ENCODE results near the gene FDXACB1. TPM values are rescaled to one million over a fixed set of nuclear protein-coding genes. Genes with fewer than 3 reads are reported as not detected.

FDXACB1 gene
- polyA plus RNA-seq (ENCODE audit: insufficient read length in 3 of 3): 1 to 10 TPM; 4.8 to 6.0 (median 5.8) TPM
- long read RNA-seq, donor 1, partial matches to known transcripts: 0 of 4 reads
- long read RNA-seq, donor 1, other reads (novel, unspliced or antisense): 0 of 4 reads
- long read RNA-seq, donor 2, partial matches to known transcripts: 0 of 4 reads
- long read RNA-seq, donor 2, other reads (novel, unspliced or antisense): 0 of 4 reads
- long read RNA-seq, donor 3, partial matches to known transcripts: 0 of 3 reads
- long read RNA-seq, donor 3, other reads (novel, unspliced or antisense): 0 of 3 reads
- long read RNA-seq, donor 4, transcript FDXACB1-201 (5 exons, 2,789 nt): major isoform, 6 of 6 reads
- long read RNA-seq, donor 4, partial matches to known transcripts: 0 of 6 reads
- long read RNA-seq, donor 4, other reads (novel, unspliced or antisense): 0 of 6 reads
- long read RNA-seq, donor 5, partial matches to known transcripts: 0 of 2 reads
- long read RNA-seq, donor 5, other reads (novel, unspliced or antisense): 0 of 2 reads
- long read RNA-seq, donor 6: 0 reads
- long read RNA-seq, donor 7, partial matches to known transcripts: 0 of 3 reads
- long read RNA-seq, donor 7, other reads (novel, unspliced or antisense): 0 of 3 reads
- long read RNA-seq, donor 8, partial matches to known transcripts: 0 of 1 reads
- long read RNA-seq, donor 8, other reads (novel, unspliced or antisense): 0 of 1 reads
- long read RNA-seq, donor 9, partial matches to known transcripts: 0 of 3 reads
- long read RNA-seq, donor 9, other reads (novel, unspliced or antisense): 0 of 3 reads
- long read RNA-seq, donor 10, partial matches to known transcripts: 0 of 3 reads
- long read RNA-seq, donor 10, other reads (novel, unspliced or antisense): 0 of 3 reads
- long read RNA-seq, donor 11, partial matches to known transcripts: 0 of 3 reads
- long read RNA-seq, donor 11, other reads (novel, unspliced or antisense): 0 of 3 reads
- long read RNA-seq, donor 12, partial matches to known transcripts: 0 of 1 reads
- long read RNA-seq, donor 12, other reads (novel, unspliced or antisense): 0 of 1 reads
- long read RNA-seq, donor 13: 0 reads
- long read RNA-seq, donor 14: 0 reads
- long read RNA-seq, donor 15, partial matches to known transcripts: 0 of 2 reads
- long read RNA-seq, donor 15, other reads (novel, unspliced or antisense): 0 of 2 reads
- long read RNA-seq, donor 16, partial matches to known transcripts: 0 of 4 reads
- long read RNA-seq, donor 16, other reads (novel, unspliced or antisense): 0 of 4 reads

- peak; percentile 98 for DNase-seq
These were observed at the start of gene FDXACB1, which contains the start of gene CFAP68 for GRCh38 chr11:111878849-111879636. Gene FDXACB1 (minus strand): TSS chr11:111879165. CDS start chr11:111879132, 33 bp downstream. Gene CFAP68 (plus strand): TSS chr11:111879541. CDS start chr11:111879561, 20 bp downstream.

GRCh38 chr11:111926505-111927391 is 47.8 kb upstream of the FDXACB1 start:
- DNase-seq: peak; percentile 97

- DNase-seq: no peak
These were observed 47.0 kb upstream of the FDXACB1 start for GRCh38 chr11:111925953-111926352.

- DNase-seq: no peak
These were observed 45.0 kb upstream of the FDXACB1 start for GRCh38 chr11:111923951-111924350.

GRCh38 chr11:111923351-111923788 is 44.4 kb upstream of the FDXACB1 start:
- no peak for DNase-seq

GRCh38 chr11:111922803-111923202 is 43.8 kb upstream of the FDXACB1 start:
- no peak for DNase-seq

GRCh38 chr11:111921541-111922230 is 42.7 kb upstream of the FDXACB1 start:
- DNase-seq: no peak

GRCh38 chr11:111920908-111921307 is 41.9 kb upstream of the FDXACB1 start:
- DNase-seq: no peak

GRCh38 chr11:111918390-111919256 is 39.7 kb upstream of the FDXACB1 start, which contains the start of gene C11orf52:
Gene C11orf52 (plus strand): TSS chr11:111918913. CDS start chr11:111918973, 60 bp downstream.
- DNase-seq: peak; percentile 93

GRCh38 chr11:111917788-111918187 is 38.8 kb upstream of the FDXACB1 start:
- no peak for DNase-seq

- DNase-seq: no peak
These were observed 38.3 kb upstream of the FDXACB1 start for GRCh38 chr11:111917312-111917711.

- DNase-seq: no peak
These were observed 37.8 kb upstream of the FDXACB1 start for GRCh38 chr11:111916768-111917167.

- peak; percentile 68 for DNase-seq
These were observed 35.0 kb upstream of the FDXACB1 start for GRCh38 chr11:111913997-111914396.

- no peak for DNase-seq
These were observed 34.3 kb upstream of the FDXACB1 start for GRCh38 chr11:111913031-111913861.

GRCh38 chr11:111912535-111912934 is 33.6 kb upstream of the FDXACB1 start, which contains the start of gene HSPB2:
Gene HSPB2 (plus strand): TSS chr11:111912734. CDS start chr11:111912830, 96 bp downstream.
- DNase-seq: no peak

GRCh38 chr11:111911563-111912401 is 32.8 kb upstream of the FDXACB1 start, which contains the start of gene CRYAB:
Gene CRYAB (minus strand): TSS chr11:111911770. CDS start chr11:111911724, 46 bp downstream.
- peak; percentile 65 for DNase-seq
